Smooth muscle cell of bladder (primary cell): ENCODE measurements around the gene CD320. TPM values are rescaled to one million over a fixed set of nuclear protein-coding genes. Genes with fewer than 3 reads are reported as not detected.

Experiments
- total RNA-seq: library from RNA; depleted of rRNA; stranded (reverse); fragments of >200 nt; gene quantifications from 2 replicates; pipeline ENCODE4 v1.2.3, GENCODE V29; 2014

CD320 gene
- 20.5 and 23.2 TPM in 2 replicates for total RNA-seq

GRCh38 chr19:8307965-8308866 lies at the start of gene CD320:
Gene CD320 (minus strand): TSS chr19:8308358. CDS start chr19:8308290, 68 bp downstream.

GRCh38 chr19:8342684-8343482 lies 34.7 kb upstream of the CD320 start, which contains the start of gene KANK3:
Gene KANK3 (minus strand): TSS chr19:8343262. CDS start chr19:8337828, 5,434 bp downstream.

GRCh38 chr19:8321067-8321985 lies 13.2 kb upstream of the CD320 start, which contains the start of the genes NDUFA7 and RPS28:
Gene NDUFA7 (minus strand): TSS chr19:8321375. CDS start chr19:8321358, 17 bp downstream.
Gene RPS28 (plus strand): TSS chr19:8321496. CDS start chr19:8321531, 35 bp downstream.

Other genes starting within 250 kb of the CD320 start
- gene FBN3, start 158.8 kb downstream of the CD320 start, total RNA-seq = not detected in 2 replicates
- gene CERS4, start 99.0 kb downstream of the CD320 start, total RNA-seq = 9.4 and 14.5 TPM in 2 replicates
- 31.0 and 40.4 TPM in 2 replicates for gene NDUFA7, start 13.0 kb upstream of the CD320 start, total RNA-seq
- gene RPS28, start 13.1 kb upstream of the CD320 start, total RNA-seq = 646 and 817 TPM in 2 replicates
- gene KANK3, start 34.9 kb upstream of the CD320 start, total RNA-seq = 0.18 and 0.43 TPM in 2 replicates
- gene ANGPTL4, start 55.8 kb upstream of the CD320 start, total RNA-seq = 1.1 and 7.9 TPM in 2 replicates
- 43.0 and 47.0 TPM in 2 replicates for gene RAB11B, start 82.0 kb upstream of the CD320 start, total RNA-seq
- 51.6 and 79.5 TPM in 2 replicates for gene MARCHF2, start 104.9 kb upstream of the CD320 start, total RNA-seq
- 35.3 and 39.4 TPM in 2 replicates for gene HNRNPM, start 136.6 kb upstream of the CD320 start, total RNA-seq
- not detected in 2 replicates for gene PRAM1, start 194.3 kb upstream of the CD320 start, total RNA-seq
- gene ZNF414, start 205.8 kb upstream of the CD320 start, total RNA-seq = 2.8 and 4.4 TPM in 2 replicates